22Rv1 (cell line): ENCODE data around the gene MICB.

Experiments used
- CTCF ChIP-seq: fragments of 450-650 bp; IDR thresholded peaks from 2 replicates; pipeline ENCODE4 v1.5.1; 2017; ENCODE audit warnings: mild to moderate bottlenecking
- ZFX ChIP-seq: fragments of 450-650 bp; IDR thresholded peaks from 2 replicates; pipeline ENCODE4 v1.6.1; 2017; ENCODE audit warnings: antibody characterized with exemption, borderline replicate concordance

GRCh38 chr6:31556307-31556706 is 58.4 kb downstream of the MICB start:
- TF ChIP-seq CTCF (no peak), ZFX (no peak)
